Prostate gland (tissue), 2 donors: Measurements from ENCODE around the gene DRAM2. TPM values are rescaled to one million over a fixed set of nuclear protein-coding genes. Genes with fewer than 3 reads are reported as not detected.

Experiments used
- DNase-seq: peaks from one replicate; pipeline ENCODE4 v3.0.0-alpha.2; 2019; ENCODE audit warnings: low spot score
- H3K27ac ChIP-seq, 2 donors: fragments of 200-600 bp; sonication (generic); 2 replicates each; pipeline ENCODE4 v1.5.1; 2017 to 2019
- H3K27me3 ChIP-seq: fragments of 200-600 bp; sonication (generic); replicated peaks from 2 replicates; pipeline ENCODE4 v1.5.1; 2019; ENCODE audit not compliant: insufficient read depth
- H3K36me3 ChIP-seq, 2 donors: fragments of 200-600 bp; sonication (generic); 1 replicate in 1 of 2; 2 replicates in 1 of 2; pipeline versions ENCODE4 v1.5.1 to v1.8.1; 2017 to 2019
- H3K4me1 ChIP-seq: fragments of 200-600 bp; sonication (generic); replicated peaks from 2 replicates; pipeline ENCODE4 v1.5.1; 2019
- H3K4me3 ChIP-seq, 2 donors: fragments of 200-600 bp; sonication (generic); 2 replicates each; pipeline ENCODE4 v1.5.1; 2017 to 2019
- H3K9me3 ChIP-seq: fragments of 200-600 bp; sonication (generic); 2 replicates; pipeline ENCODE4 v1.5.1; 2017
- CTCF ChIP-seq, 4 experiments: fragments of 200-600 bp in 2 of 4; fragments of 450-650 bp in 2 of 4; sonication (generic) in 2 of 4; IDR thresholded peaks; 1 replicate in 3 of 4; 2 replicates in 1 of 4; pipeline ENCODE4 v1.5.1; 2016 to 2019; ENCODE audit warnings: antibody characterized with exemption in 4 of 4, mild to moderate bottlenecking in 2 of 4, moderate library complexity in 2 of 4
- POLR2A ChIP-seq: fragments of 450-650 bp; IDR thresholded peaks from one replicate; pipeline ENCODE4 v1.6.1; 2016; ENCODE audit warnings: antibody characterized with exemption, mild to moderate bottlenecking
- POLR2AphosphoS5 ChIP-seq: sonication (generic); formaldehyde crosslinking; IDR thresholded peaks from one replicate; pipeline ENCODE4 v1.6.1; 2017; ENCODE audit warnings: antibody characterized with exemption
- WGBS: methylation state at CpG from one replicate; pipeline ENCODE4 v1.1.5; 2018; 5-methylcytosine and 5-hydroxymethylcytosine counted together
- intact Hi-C: fragments of 100-400 bp; cut with DNase I; formaldehyde crosslinking; loops from one replicate; pipeline ENCODE4 v1.14.2; 2022
- total RNA-seq, 2 donors: library from RNA; depleted of rRNA; stranded (reverse); fragments of >200 nt; gene quantifications; one replicate each; pipeline ENCODE4 v1.1.0, GENCODE V29; 2016

The DRAM2 gene
- total RNA-seq, 2 donors from 2014 or later: 33.3 to 47.8 TPM

- DNase-seq: peak; percentile 40
- TF ChIP-seq POLR2A: no peak
- TF ChIP-seq POLR2AphosphoS5: no peak
- no peak for TF ChIP-seq CTCF (IDR thresholded peaks at IDR 0.05)
- peak overlapping the region; percentile 63 to 90 for H3K4me3 ChIP-seq
- H3K27ac ChIP-seq: peak overlapping the region; percentile 83 to 88
- H3K4me1 ChIP-seq: peaks cover 3% of the 10 kb centered on the region
- H3K36me3 ChIP-seq: no peaks in the 10 kb centered on the region
- intact Hi-C loops: no loop called here
- H3K9me3 ChIP-seq: no peaks in the 10 kb centered on the region
- H3K27me3 ChIP-seq: no peaks in the 10 kb centered on the region
- whole genome bisulfite sequencing: 0% methylated on average over 9 of the region's 9 CpGs
Observed at GRCh38 chr1:111140680-111140967, 731 bp upstream of the DRAM2 start.

- peak overlapping the region; percentile 83 to 88 for H3K27ac ChIP-seq
- peaks cover 3% of the 10 kb centered on the region for H3K4me1 ChIP-seq
- no peak for TF ChIP-seq POLR2A
- TF ChIP-seq POLR2AphosphoS5: peak; percentile 6
- under 1% methylated on average over 28 of the region's 33 CpGs for WGBS
- H3K4me3 ChIP-seq: peak overlapping the region; percentile 63 to 90
- H3K36me3 ChIP-seq: no peaks in the 10 kb centered on the region
- intact Hi-C loops: no loop called here
- H3K9me3 ChIP-seq: no peaks in the 10 kb centered on the region
- H3K27me3 ChIP-seq: no peaks in the 10 kb centered on the region
- DNase-seq: peak; percentile 20
Observed at GRCh38 chr1:111139324-111139955, 453 bp downstream of the DRAM2 start.

- no peaks in the 10 kb centered on the region for H3K4me1 ChIP-seq
- H3K27me3 ChIP-seq: no peaks in the 10 kb centered on the region
- no peaks in the 10 kb centered on the region for H3K9me3 ChIP-seq
- intact Hi-C loops: no loop called here
- no peaks in the 10 kb centered on the region for H3K36me3 ChIP-seq
- H3K27ac ChIP-seq: no peak overlapping the region
- no peak for TF ChIP-seq POLR2AphosphoS5
- TF ChIP-seq CTCF (IDR thresholded peaks at IDR 0.05): no peak
- no peak for TF ChIP-seq POLR2A
- no peak overlapping the region for H3K4me3 ChIP-seq
- WGBS: 86% methylated on average over 1 of the region's 1 CpG
- no peak for DNase-seq
Observed at GRCh38 chr1:111133866-111134265, 6.0 kb downstream of the DRAM2 start.

GRCh38 chr1:111131693-111132092 is 8.2 kb downstream of the DRAM2 start:
- Histone ChIP-seq H3K4me3 (no peak overlapping the region), H3K36me3 (no peaks in the 10 kb centered on the region), H3K27me3 (no peaks in the 10 kb centered on the region), H3K9me3 (no peaks in the 10 kb centered on the region), H3K4me1 (no peaks in the 10 kb centered on the region), H3K27ac (no peak overlapping the region)
- DNase-seq: no peak
- intact Hi-C loops: no loop called here
- 89% methylated on average over 4 of the region's 4 CpGs for WGBS
- no peak for TF ChIP-seq POLR2AphosphoS5
- TF ChIP-seq CTCF (IDR thresholded peaks at IDR 0.05): no peak
- TF ChIP-seq POLR2A: no peak

- no peak for TF ChIP-seq CTCF (IDR thresholded peaks at IDR 0.05)
- no peak for TF ChIP-seq POLR2A
- no peak for DNase-seq
- intact Hi-C loops: no loop called here
- no peaks in the 10 kb centered on the region for H3K4me1 ChIP-seq
- no peaks in the 10 kb centered on the region for H3K9me3 ChIP-seq
- no peaks in the 10 kb centered on the region for H3K36me3 ChIP-seq
- 80% methylated on average over 1 of the region's 1 CpG for WGBS
- H3K27ac ChIP-seq: no peak overlapping the region
- no peaks in the 10 kb centered on the region for H3K27me3 ChIP-seq
- no peak overlapping the region for H3K4me3 ChIP-seq
Observed at GRCh38 chr1:111129376-111129775, 10.5 kb downstream of the DRAM2 start.
